ENCODE measurements around the gene NEGR1. TPM values are rescaled to one million over a fixed set of nuclear protein-coding genes. Genes with fewer than 3 reads are reported as not detected.

The NEGR1 gene
- total RNA-seq, 2 experiments from 2014 or later, result not detected

DNA sequence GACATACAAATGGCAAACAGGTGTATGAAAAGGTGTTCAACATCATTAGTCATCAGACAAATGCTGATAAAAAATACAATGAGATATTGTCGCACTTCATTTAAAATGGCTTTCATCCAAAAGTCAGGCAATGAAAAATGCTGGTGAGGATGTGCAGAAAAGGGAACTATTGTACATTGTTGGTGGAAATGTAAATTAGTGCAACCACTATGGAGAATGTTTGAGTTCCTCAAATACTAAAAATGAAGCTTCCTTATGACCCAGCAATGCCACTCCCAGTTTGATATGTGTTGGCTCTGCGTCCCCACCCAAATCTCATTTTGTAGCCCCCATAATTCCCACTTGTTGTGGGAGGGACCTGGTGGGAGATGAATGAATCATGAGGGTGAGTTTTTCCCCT is 891.8 kb downstream of the NEGR1 start:
- intact Hi-C loops (cut with micrococcal nuclease), result no loop called here
- DNase-seq (no peak), ATAC-seq (no peak)
- no peaks in the 10 kb centered on the region for H3K4me1 Mint-ChIP-seq (ENCODE audit: low read depth)
- POLR2A ChIA-PET, result no interaction called here
- no peak for TF ChIP-seq CTCF (IDR thresholded peaks at IDR 0.05)
- no peaks in the 10 kb centered on the region for H3K27me3 Mint-ChIP-seq
- no peak overlapping the region for H3K27ac Mint-ChIP-seq
- CTCF ChIA-PET, result no interaction called here
- no peak overlapping the region for H3K4me3 Mint-ChIP-seq
- peaks cover 18% of the 10 kb centered on the region for H3K9me3 Mint-ChIP-seq
- H3K36me3 Mint-ChIP-seq (ENCODE audit: low read depth), result no peaks in the 10 kb centered on the region

- intact Hi-C loops (cut with micrococcal nuclease), result no loop called here
- Mint-ChIP-seq H3K9me3 (peaks cover 8% of the 10 kb centered on the region), H3K27me3 (no peaks in the 10 kb centered on the region), H3K4me1 (ENCODE audit: low read depth) (no peaks in the 10 kb centered on the region), H3K27ac (no peak overlapping the region), H3K36me3 (ENCODE audit: low read depth) (no peaks in the 10 kb centered on the region), H3K4me3 (no peak overlapping the region)
- no peak for DNase-seq
- CTCF ChIA-PET, result no interaction called here
- no peak for ATAC-seq
- POLR2A ChIA-PET, result no interaction called here
- no peak for TF ChIP-seq CTCF (IDR thresholded peaks at IDR 0.05)
Observed at GRCh38 chr1:71377886-71378285, 904.5 kb downstream of the NEGR1 start.

DNA sequence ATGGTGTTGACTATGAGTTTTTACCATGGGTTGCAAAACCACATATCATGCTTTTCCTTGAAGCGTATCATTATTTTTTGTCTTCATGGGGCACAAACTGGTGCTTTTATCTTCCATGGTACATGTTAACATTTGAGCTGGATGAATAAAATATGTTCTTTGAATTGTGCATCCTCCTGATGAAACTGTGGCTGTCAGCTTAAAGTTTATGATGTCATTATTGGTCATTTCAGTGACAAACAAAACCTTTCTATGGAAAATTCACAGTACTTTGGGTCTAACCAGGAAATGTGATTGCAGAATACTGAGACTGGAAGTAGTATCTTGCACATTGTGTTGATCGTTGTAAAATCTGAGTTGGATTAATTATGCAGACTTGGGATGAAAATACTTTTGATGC is 909.8 kb downstream of the NEGR1 start:
- H3K27me3 Mint-ChIP-seq, result no peaks in the 10 kb centered on the region
- no peak overlapping the region for H3K4me3 Mint-ChIP-seq
- ATAC-seq, result no peak
- peaks cover 2% of the 10 kb centered on the region for H3K9me3 Mint-ChIP-seq
- intact Hi-C loops (cut with micrococcal nuclease), result no loop called here
- no peaks in the 10 kb centered on the region for H3K36me3 Mint-ChIP-seq (ENCODE audit: low read depth)
- ChIA-PET POLR2A (no interaction called here), CTCF (no interaction called here)
- H3K4me1 Mint-ChIP-seq (ENCODE audit: low read depth), result no peaks in the 10 kb centered on the region
- TF ChIP-seq CTCF (IDR thresholded peaks at IDR 0.05), result no peak
- H3K27ac Mint-ChIP-seq, result no peak overlapping the region
- DNase-seq, result no peak

DNA sequence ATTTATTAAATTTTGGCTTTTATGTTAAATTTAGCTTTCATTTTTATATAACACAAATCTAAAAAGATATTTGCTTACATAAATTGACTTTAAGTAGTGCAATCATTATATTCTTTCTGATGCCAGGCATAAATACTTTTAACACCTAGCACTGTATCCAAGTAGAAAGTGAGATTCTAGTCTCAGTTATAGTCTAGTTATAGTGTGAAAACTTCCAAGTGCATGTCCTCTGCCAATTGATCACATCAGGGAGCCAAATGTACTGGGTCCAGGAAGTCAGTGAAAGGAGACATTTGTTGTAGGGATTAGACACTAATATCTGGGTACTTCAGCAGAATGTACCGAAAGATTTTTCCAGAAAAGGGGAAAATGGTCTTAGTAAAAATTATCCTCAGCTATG is 910.8 kb downstream of the NEGR1 start:
- no peak for TF ChIP-seq CTCF (IDR thresholded peaks at IDR 0.05)
- H3K36me3 Mint-ChIP-seq (ENCODE audit: low read depth), result no peaks in the 10 kb centered on the region
- intact Hi-C loops (cut with micrococcal nuclease), result no loop called here
- H3K4me1 Mint-ChIP-seq (ENCODE audit: low read depth), result no peaks in the 10 kb centered on the region
- ATAC-seq, result no peak
- CTCF ChIA-PET, result no interaction called here
- H3K4me3 Mint-ChIP-seq, result no peak overlapping the region
- DNase-seq, result no peak
- peaks cover 2% of the 10 kb centered on the region for H3K9me3 Mint-ChIP-seq
- no peak overlapping the region for H3K27ac Mint-ChIP-seq
- no peaks in the 10 kb centered on the region for H3K27me3 Mint-ChIP-seq
- POLR2A ChIA-PET, result interaction anchor here (0.6 kb wide), 1 partner anchor 126 kb away, joined by 3 read pairs; no protein-coding TSS in a partner anchor

- ChIA-PET POLR2A (no interaction called here), CTCF (no interaction called here)
- Mint-ChIP-seq H3K9me3 (peaks cover 6% of the 10 kb centered on the region), H3K4me3 (no peak overlapping the region), H3K27ac (no peak overlapping the region), H3K27me3 (no peaks in the 10 kb centered on the region), H3K4me1 (ENCODE audit: low read depth) (no peaks in the 10 kb centered on the region), H3K36me3 (ENCODE audit: low read depth) (no peaks in the 10 kb centered on the region)
- ATAC-seq, result no peak
- DNase-seq, result no peak
- intact Hi-C loops (cut with micrococcal nuclease), result no loop called here
- no peak for TF ChIP-seq CTCF (IDR thresholded peaks at IDR 0.05)
Observed at GRCh38 chr1:71364236-71364635, 918.1 kb downstream of the NEGR1 start.
